Hematopoietic multipotent progenitor cell treated with erythropoietin and hydrocortisone succinate and interleukin-3 and kit ligand, for 6 days (in vitro differentiated cells): ENCODE data around the gene INCENP.
"Not testable (repeated sequence)": the region's sequence is repeated elsewhere in the genome, so short reads cannot be mapped to it uniquely, and the experiment has no call there.

Source experiments
- DNase-seq: peaks from one replicate; pipeline ENCODE4 v3.0.0-alpha.2; 2015

INCENP gene

GRCh38 chr11:62181097-62181496 is 57.3 kb downstream of the INCENP start:
- no peak for DNase-seq

- DNase-seq, result no peak
Observed at GRCh38 chr11:62182147-62182891, 58.5 kb downstream of the INCENP start.

- DNase-seq, result no peak
Observed at GRCh38 chr11:62186195-62186594, 62.4 kb downstream of the INCENP start.

- no peak for DNase-seq
Observed at GRCh38 chr11:62190011-62190410, 66.2 kb downstream of the INCENP start, which contains the start of gene SCGB1D1. Gene SCGB1D1 (plus strand): TSS chr11:62190216. CDS start chr11:62190285, 69 bp downstream.

- DNase-seq, result peak; percentile 10
Observed at GRCh38 chr11:62193952-62194351, 70.1 kb downstream of the INCENP start.

GRCh38 chr11:62195010-62195409 is 71.2 kb downstream of the INCENP start:
- DNase-seq, result not testable (repeated sequence)

GRCh38 chr11:62195945-62196344 is 72.1 kb downstream of the INCENP start:
- no peak for DNase-seq

GRCh38 chr11:62197400-62197799 is 73.6 kb downstream of the INCENP start:
- not testable (repeated sequence) for DNase-seq

GRCh38 chr11:62201376-62201775 is 77.6 kb downstream of the INCENP start:
- no peak for DNase-seq
